GM21515 (cell line): ENCODE measurements around the gene CASP3.

Source experiments
- ATAC-seq: cut with Tn5 transposase; IDR thresholded peaks from one replicate; pipeline ENCODE4 v1.9.1; 2021; ENCODE audit not compliant: unreplicated experiment

The CASP3 gene

GRCh38 chr4:184649026-184649970, at the start of gene CASP3, which contains the start of gene PRIMPOL:
CASP3 (minus strand) TSS chr4:184649447; CDS start chr4:184638453, 10,994 bp downstream.
PRIMPOL (plus strand) TSS chr4:184649738; CDS start chr4:184657141, 7,403 bp downstream.
- peak; percentile 84 for ATAC-seq

- ATAC-seq: no peak
Observed at GRCh38 chr4:184697956-184698355, 48.7 kb upstream of the CASP3 start.

- no peak for ATAC-seq
Observed at GRCh38 chr4:184695178-184695896, 46.1 kb upstream of the CASP3 start.

- no peak for ATAC-seq
Observed at GRCh38 chr4:184694412-184694956, 45.2 kb upstream of the CASP3 start.

- ATAC-seq: no peak
Observed at GRCh38 chr4:184693056-184693455, 43.8 kb upstream of the CASP3 start.

GRCh38 chr4:184689681-184690080, 40.4 kb upstream of the CASP3 start:
- ATAC-seq: no peak

GRCh38 chr4:184688447-184688846, 39.2 kb upstream of the CASP3 start:
- no peak for ATAC-seq

- ATAC-seq: no peak
Observed at GRCh38 chr4:184688005-184688404, 38.8 kb upstream of the CASP3 start.

GRCh38 chr4:184684491-184685189, 35.4 kb upstream of the CASP3 start:
- no peak for ATAC-seq

- ATAC-seq: no peak
Observed at GRCh38 chr4:184681916-184682315, 32.7 kb upstream of the CASP3 start.

GRCh38 chr4:184680698-184681097, 31.5 kb upstream of the CASP3 start:
- ATAC-seq: no peak

- no peak for ATAC-seq
Observed at GRCh38 chr4:184675821-184676492, 26.7 kb upstream of the CASP3 start.

GRCh38 chr4:184675018-184675417, 25.8 kb upstream of the CASP3 start:
- ATAC-seq: no peak

- ATAC-seq: no peak
Observed at GRCh38 chr4:184674011-184674410, 24.8 kb upstream of the CASP3 start.

- ATAC-seq: no peak
Observed at GRCh38 chr4:184672741-184673140, 23.5 kb upstream of the CASP3 start.

GRCh38 chr4:184671101-184671500, 21.9 kb upstream of the CASP3 start:
- ATAC-seq: no peak

- no peak for ATAC-seq
Observed at GRCh38 chr4:184669251-184669650, 20.0 kb upstream of the CASP3 start.

GRCh38 chr4:184668511-184669114, 19.4 kb upstream of the CASP3 start:
- no peak for ATAC-seq

GRCh38 chr4:184668096-184668495, 18.8 kb upstream of the CASP3 start:
- no peak for ATAC-seq

- no peak for ATAC-seq
Observed at GRCh38 chr4:184666670-184667069, 17.4 kb upstream of the CASP3 start.
